ENCODE results near the gene PRELID3B.
A peak's percentile ranks its signal among the peaks of the same experiment; 100 is the strongest.
"Not testable (repeated sequence)": the region's sequence is repeated elsewhere in the genome, so short reads cannot be mapped to it uniquely, and the experiment has no call there.

The PRELID3B gene

DNA sequence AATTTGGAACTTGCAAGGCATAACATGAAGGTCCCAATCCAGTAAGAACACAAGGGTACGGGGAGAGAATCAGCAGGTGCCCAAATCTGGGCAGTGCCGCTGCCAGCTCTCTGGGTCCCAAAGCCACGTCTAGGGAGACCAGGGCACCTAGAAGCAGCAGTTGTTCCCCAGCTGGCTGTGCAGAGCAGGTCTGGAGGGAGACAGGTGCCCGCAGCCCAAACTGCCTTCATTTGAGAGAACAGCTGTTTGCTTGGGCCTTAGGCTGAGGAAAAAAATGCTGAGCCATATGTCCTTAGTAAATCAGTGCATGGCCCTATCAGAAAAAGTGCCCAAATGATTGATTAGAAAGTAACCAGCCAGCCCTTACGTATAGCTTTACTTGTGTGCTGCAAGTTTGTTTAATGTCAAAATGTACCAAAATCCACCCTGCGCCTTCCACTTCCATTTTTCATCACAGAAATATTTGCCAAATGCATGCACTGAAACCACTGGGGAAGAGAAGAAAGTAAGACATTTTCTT lies 9.1 kb upstream of the PRELID3B start:
- DNase-seq (ENCODE audit: low read depth), result no peak

GRCh38 chr20:59050437-59050836 lies 7.9 kb upstream of the PRELID3B start:
- no peak for DNase-seq (ENCODE audit: low read depth)
- no peak overlapping the region for H3K4me3 ChIP-seq (ENCODE audit: low read depth, low read length)

More for the DNA sequence above, 9.1 kb upstream of the PRELID3B start:
- H3K4me3 ChIP-seq (ENCODE audit: low read depth, low read length), result no peak overlapping the region

- no peak overlapping the region for H3K4me3 ChIP-seq (ENCODE audit: low read depth, low read length)
These were observed 6.1 kb upstream of the PRELID3B start for GRCh38 chr20:59048681-59049030.

GRCh38 chr20:59047938-59048680 lies 5.5 kb upstream of the PRELID3B start:
- no peak for DNase-seq (ENCODE audit: low read depth)
- no peak overlapping the region for H3K4me3 ChIP-seq (ENCODE audit: low read depth, low read length)

More at GRCh38 chr20:59048681-59049030, 6.1 kb upstream of the PRELID3B start:
- no peak for DNase-seq (ENCODE audit: low read depth)

DNA sequence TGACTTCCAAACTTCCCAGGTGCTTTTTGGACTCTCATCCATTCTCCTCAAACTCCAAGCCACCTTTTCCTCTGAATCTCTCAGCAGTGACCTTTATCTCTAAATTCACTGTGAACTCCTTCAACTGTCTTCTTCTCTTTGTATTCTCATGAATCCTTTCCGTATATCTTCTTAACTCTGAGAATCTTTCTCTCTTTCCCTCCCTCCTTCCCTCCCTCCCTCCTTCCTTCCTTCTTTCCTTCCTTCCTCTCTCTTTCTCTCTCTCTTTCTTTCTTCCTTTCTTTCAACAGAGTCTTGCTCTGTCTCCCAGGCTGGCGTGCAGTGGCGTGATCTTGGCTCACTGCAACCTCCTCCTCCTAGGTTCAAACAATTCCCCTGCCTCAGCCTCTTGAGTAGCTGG lies 4.3 kb upstream of the PRELID3B start:
- DNase-seq (ENCODE audit: low read depth), result no peak
- no peak overlapping the region for H3K4me3 ChIP-seq (ENCODE audit: low read depth, low read length)

DNA sequence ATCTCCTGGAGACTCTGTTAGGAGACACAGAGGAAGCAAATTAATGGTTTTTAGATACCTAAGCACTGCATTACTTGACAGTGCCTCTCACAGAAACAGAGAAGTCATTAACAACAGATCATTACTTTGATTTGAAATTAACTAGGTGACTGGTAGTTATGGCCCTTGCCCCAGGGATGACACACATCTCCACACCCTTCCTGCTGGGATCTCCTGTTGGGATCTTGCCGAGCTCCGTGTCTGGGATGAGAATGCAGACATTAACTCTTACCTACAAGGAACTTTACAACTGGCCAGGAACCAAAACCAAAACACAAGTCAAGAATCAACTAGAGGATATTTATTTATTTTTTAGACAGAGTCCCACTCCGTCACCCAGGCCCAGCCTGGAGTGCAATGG lies 2.2 kb upstream of the PRELID3B start:
- H3K4me3 ChIP-seq (ENCODE audit: low read depth, low read length), result no peak overlapping the region
- DNase-seq (ENCODE audit: low read depth), result no peak

- DNase-seq (ENCODE audit: low read depth), result no peak
- H3K4me3 ChIP-seq (ENCODE audit: low read depth, low read length), result no peak overlapping the region
These were observed 1.7 kb upstream of the PRELID3B start for GRCh38 chr20:59044295-59044694.

- no peak for DNase-seq (ENCODE audit: low read depth)
- H3K4me3 ChIP-seq (ENCODE audit: low read depth, low read length), result no peak overlapping the region
These were observed 1.1 kb upstream of the PRELID3B start for GRCh38 chr20:59043698-59044097.

DNA sequence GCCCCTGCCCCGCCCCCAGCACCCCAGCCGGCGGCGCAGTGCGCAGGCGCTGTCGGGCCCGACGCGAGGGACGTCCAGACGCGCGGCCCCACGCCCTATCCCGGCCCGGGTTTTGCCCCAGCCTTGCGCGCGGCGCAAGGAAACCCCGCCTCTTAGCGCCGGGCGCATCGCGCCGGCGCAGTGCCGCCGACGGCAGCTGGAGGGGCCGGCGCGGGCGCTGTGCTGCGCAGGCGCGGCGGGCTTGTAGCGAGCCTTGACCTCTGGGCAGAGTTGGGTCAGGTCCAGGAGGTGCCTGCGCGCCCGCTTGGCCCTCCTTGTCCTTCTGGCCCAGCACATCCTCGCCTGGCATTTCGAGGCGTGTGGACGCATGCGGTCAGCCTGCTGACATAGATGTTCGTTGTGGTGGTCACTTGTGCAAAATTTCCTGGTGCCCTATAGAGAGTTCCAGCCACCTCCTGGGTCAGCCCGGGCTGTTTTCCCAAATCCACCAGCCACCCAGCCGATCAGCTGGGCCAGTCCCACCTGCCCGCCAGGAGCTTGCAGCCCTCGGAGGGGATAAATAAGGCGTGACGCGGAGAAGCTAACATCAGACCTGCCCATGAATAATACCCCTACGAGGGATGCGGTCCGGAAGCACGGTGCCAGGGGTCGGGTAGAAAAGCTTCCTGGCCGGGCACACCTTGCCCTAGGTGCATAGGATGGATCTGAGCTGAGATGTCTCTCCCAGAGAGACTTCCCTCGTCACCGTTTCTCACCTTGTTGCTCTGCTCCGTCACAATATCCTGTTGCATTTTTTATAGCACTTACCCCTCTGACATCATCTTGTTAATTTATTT lies 428 bp upstream of the PRELID3B start:
- DNase-seq (ENCODE audit: low read depth), result no peak

GRCh38 chr20:59041487-59041886 lies 1.1 kb downstream of the PRELID3B start:
- peak overlapping the region; percentile 79 for H3K4me3 ChIP-seq (ENCODE audit: low read depth, low read length)
- DNase-seq (ENCODE audit: low read depth), result not testable (repeated sequence)

More for the DNA sequence above, 428 bp upstream of the PRELID3B start:
- H3K4me3 ChIP-seq (ENCODE audit: low read depth, low read length), result peak overlapping the region; percentile 79

DNA sequence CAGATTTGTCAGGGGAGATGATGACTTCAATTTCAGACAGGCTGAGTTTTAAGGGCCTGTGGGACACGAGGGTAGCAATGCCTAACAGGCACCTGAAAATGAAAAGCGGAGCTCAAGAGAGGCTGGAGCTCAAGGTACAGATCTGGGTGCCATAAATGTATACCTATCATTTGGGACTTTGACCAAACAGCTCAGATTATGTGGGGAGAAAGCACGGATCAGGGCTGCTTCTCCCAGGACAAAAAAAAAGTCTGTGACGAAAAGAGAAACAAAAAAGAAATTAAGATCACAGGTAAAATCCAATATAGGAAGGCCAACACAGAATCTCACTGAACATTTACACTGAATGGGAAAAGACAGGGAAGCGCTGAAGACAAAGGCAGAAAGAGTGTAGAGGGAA lies 1.9 kb downstream of the PRELID3B start:
- no peak overlapping the region for H3K4me3 ChIP-seq (ENCODE audit: low read depth, low read length)
- DNase-seq (ENCODE audit: low read depth), result no peak

GRCh38 chr20:59039233-59039632 lies 3.4 kb downstream of the PRELID3B start:
- DNase-seq (ENCODE audit: low read depth), result no peak
- H3K4me3 ChIP-seq (ENCODE audit: low read depth, low read length), result no peak overlapping the region

- H3K4me3 ChIP-seq (ENCODE audit: low read depth, low read length), result no peak overlapping the region
- no peak for DNase-seq (ENCODE audit: low read depth)
These were observed 5.2 kb downstream of the PRELID3B start for GRCh38 chr20:59037386-59037785.

GRCh38 chr20:59035381-59035780 lies 7.2 kb downstream of the PRELID3B start:
- H3K4me3 ChIP-seq (ENCODE audit: low read depth, low read length), result no peak overlapping the region
- DNase-seq (ENCODE audit: low read depth), result no peak

- H3K4me3 ChIP-seq (ENCODE audit: low read depth, low read length), result no peak overlapping the region
- DNase-seq (ENCODE audit: low read depth), result no peak
These were observed 8.9 kb downstream of the PRELID3B start for GRCh38 chr20:59033616-59034165.

GRCh38 chr20:59033093-59033492 lies 9.5 kb downstream of the PRELID3B start:
- no peak for DNase-seq (ENCODE audit: low read depth)
- peak overlapping the region; percentile 89 for H3K4me3 ChIP-seq (ENCODE audit: low read depth, low read length)

DNA sequence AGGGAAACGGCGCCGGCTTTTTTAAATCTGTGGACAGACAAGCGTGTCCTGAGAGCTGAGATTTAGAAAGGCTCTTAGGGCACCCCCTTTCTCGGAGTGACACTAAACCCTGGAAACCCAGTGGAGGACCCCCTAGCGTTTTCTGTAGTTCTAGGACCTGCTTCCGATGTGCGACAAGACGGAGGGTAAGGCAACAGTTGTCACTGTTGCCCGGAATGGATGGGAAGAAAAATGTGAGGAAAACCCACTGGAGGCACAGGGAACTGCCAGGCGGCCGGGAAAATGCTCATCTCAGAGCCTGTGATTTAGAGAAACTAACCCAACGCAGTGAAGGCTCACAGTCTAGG lies 9.9 kb downstream of the PRELID3B start:
- no peak for DNase-seq (ENCODE audit: low read depth)
- H3K4me3 ChIP-seq (ENCODE audit: low read depth, low read length), result peak overlapping the region; percentile 89

GRCh38 chr20:59032023-59032712 lies 10.4 kb downstream of the PRELID3B start, which contains the start of gene ATP5F1E:
Gene ATP5F1E (minus strand): TSS chr20:59032335. CDS start chr20:59032251, 84 bp downstream.
- DNase-seq (ENCODE audit: low read depth), result peak; percentile 77
- peak within 1 kb of the TSS; percentile 89 for H3K4me3 ChIP-seq (ENCODE audit: low read depth, low read length)

GRCh38 chr20:59031564-59032022 lies 11.0 kb downstream of the PRELID3B start:
- peak overlapping the region; percentile 89 for H3K4me3 ChIP-seq (ENCODE audit: low read depth, low read length)
- no peak for DNase-seq (ENCODE audit: low read depth)
